Measurements from ENCODE around the gene CRPPA. TPM values are rescaled to one million over a fixed set of nuclear protein-coding genes. Genes with fewer than 3 reads are reported as not detected.

The CRPPA gene
- 2.6 and 3.3 TPM in 2 replicates for total RNA-seq
- long read RNA-seq, full-length matches to known transcripts = 1 of 4 reads
- long read RNA-seq, partial matches to known transcripts = 0 of 4 reads
- long read RNA-seq, other reads (novel, unspliced or antisense) = 3 of 4 reads

- Mint-ChIP-seq H3K27me3 (ENCODE audit: unreplicated experiment) (no peaks in the 10 kb centered on the region), H3K36me3 (ENCODE audit: unreplicated experiment) (no peaks in the 10 kb centered on the region), H3K9me3 (ENCODE audit: unreplicated experiment) (no peaks in the 10 kb centered on the region), H3K27ac (ENCODE audit: unreplicated experiment) (peak within 1 kb of the TSS; percentile 99), H3K4me1 (ENCODE audit: unreplicated experiment) (peaks cover 27% of the 10 kb centered on the region), H3K4me3 (ENCODE audit: unreplicated experiment) (peak within 1 kb of the TSS; percentile 90)
- peak; percentile 87 for DNase-seq (ENCODE audit: extremely low spot score, unreplicated experiment)
- no peak for TF ChIP-seq CTCF (IDR thresholded peaks at IDR 0.05)
Observed at GRCh38 chr7:16421333-16422102, at the start of gene CRPPA. CRPPA (minus strand) TSS chr7:16421538; CDS start chr7:16421322, 216 bp downstream.

- Mint-ChIP-seq H3K4me3 (ENCODE audit: unreplicated experiment) (peak within 1 kb of the TSS; percentile 62), H3K27ac (ENCODE audit: unreplicated experiment) (no peak within 1 kb of the TSS), H3K4me1 (ENCODE audit: unreplicated experiment) (peaks cover 12% of the 10 kb centered on the region), H3K9me3 (ENCODE audit: unreplicated experiment) (no peaks in the 10 kb centered on the region), H3K27me3 (ENCODE audit: unreplicated experiment) (peaks cover 9% of the 10 kb centered on the region), H3K36me3 (ENCODE audit: unreplicated experiment) (no peaks in the 10 kb centered on the region)
- no peak for TF ChIP-seq CTCF (IDR thresholded peaks at IDR 0.05)
- no peak for DNase-seq (ENCODE audit: extremely low spot score, unreplicated experiment)
Observed at GRCh38 chr7:16465469-16466361, 44.4 kb upstream of the CRPPA start, which contains the start of gene SOSTDC1. SOSTDC1 (minus strand) TSS chr7:16465738; CDS start chr7:16465668, 70 bp downstream.

DNA sequence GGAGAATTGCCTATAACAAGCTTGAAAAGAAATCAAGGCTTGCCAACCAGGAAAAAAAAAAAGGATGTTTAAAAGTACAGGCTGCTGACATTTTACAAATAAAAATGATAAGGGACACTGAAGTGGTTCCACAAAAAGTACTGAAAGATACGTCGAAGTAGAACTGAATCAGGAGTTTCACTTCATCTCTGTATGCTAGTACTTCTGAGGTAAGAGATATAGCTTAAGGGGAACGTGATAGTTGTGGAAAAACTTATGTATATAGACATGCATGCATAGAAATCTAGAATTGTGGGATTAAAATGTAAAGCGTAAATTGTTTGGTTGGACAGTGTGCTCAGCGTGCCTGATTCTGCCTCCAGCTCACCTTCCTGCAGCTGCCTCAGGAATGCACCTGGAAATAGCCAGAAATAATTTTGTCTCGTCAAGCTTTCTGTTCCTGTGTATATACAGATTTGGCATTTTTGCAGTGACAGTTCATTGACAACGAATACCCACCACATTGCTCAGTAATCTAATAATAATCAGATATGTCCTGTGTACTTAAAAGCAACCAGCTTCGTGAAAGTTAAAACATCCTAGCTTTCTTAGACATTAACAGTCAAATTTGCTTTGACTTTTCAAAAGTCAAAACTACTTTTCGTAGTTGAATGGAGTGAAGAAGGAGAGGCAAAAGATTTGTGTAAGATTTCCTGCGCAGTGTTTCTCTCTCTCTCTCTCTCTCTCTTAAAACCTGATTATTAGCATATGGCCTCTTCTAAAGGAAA lies 42.8 kb upstream of the CRPPA start:
- Mint-ChIP-seq H3K27ac (ENCODE audit: unreplicated experiment) (no peak overlapping the region), H3K4me1 (ENCODE audit: unreplicated experiment) (peaks cover 12% of the 10 kb centered on the region), H3K4me3 (ENCODE audit: unreplicated experiment) (no peak overlapping the region), H3K36me3 (ENCODE audit: unreplicated experiment) (no peaks in the 10 kb centered on the region), H3K9me3 (ENCODE audit: unreplicated experiment) (no peaks in the 10 kb centered on the region), H3K27me3 (ENCODE audit: unreplicated experiment) (peaks cover 9% of the 10 kb centered on the region)
- no peak for TF ChIP-seq CTCF (IDR thresholded peaks at IDR 0.05)
- DNase-seq (ENCODE audit: extremely low spot score, unreplicated experiment) = no peak

- Mint-ChIP-seq H3K4me3 (ENCODE audit: unreplicated experiment) (no peak overlapping the region), H3K27ac (ENCODE audit: unreplicated experiment) (no peak overlapping the region), H3K4me1 (ENCODE audit: unreplicated experiment) (peaks cover 12% of the 10 kb centered on the region), H3K36me3 (ENCODE audit: unreplicated experiment) (no peaks in the 10 kb centered on the region), H3K27me3 (ENCODE audit: unreplicated experiment) (peaks cover 9% of the 10 kb centered on the region), H3K9me3 (ENCODE audit: unreplicated experiment) (no peaks in the 10 kb centered on the region)
- TF ChIP-seq CTCF (IDR thresholded peaks at IDR 0.05) = no peak
- no peak for DNase-seq (ENCODE audit: extremely low spot score, unreplicated experiment)
Observed at GRCh38 chr7:16463520-16463919, 42.2 kb upstream of the CRPPA start.
